GM18909 (cell line): ENCODE data around the gene KIRREL3.

Source experiments
- ATAC-seq: cut with Tn5 transposase; IDR thresholded peaks from one replicate; pipeline ENCODE4 v1.9.1; 2021; ENCODE audit warnings: mild to moderate bottlenecking; ENCODE audit not compliant: unreplicated experiment, poor library complexity

KIRREL3 gene

GRCh38 chr11:126597041-126597440 is 403.5 kb downstream of the KIRREL3 start:
- no peak for ATAC-seq

- no peak for ATAC-seq
Observed at GRCh38 chr11:126596474-126596873, 404.1 kb downstream of the KIRREL3 start.

GRCh38 chr11:126595560-126595959 is 405.0 kb downstream of the KIRREL3 start:
- no peak for ATAC-seq

GRCh38 chr11:126594921-126595367 is 405.6 kb downstream of the KIRREL3 start:
- no peak for ATAC-seq

- no peak for ATAC-seq
Observed at GRCh38 chr11:126592496-126593410, 407.8 kb downstream of the KIRREL3 start.

- ATAC-seq: no peak
Observed at GRCh38 chr11:126591966-126592489, 408.5 kb downstream of the KIRREL3 start.

- ATAC-seq: no peak
Observed at GRCh38 chr11:126589492-126589803, 411.1 kb downstream of the KIRREL3 start.

- no peak for ATAC-seq
Observed at GRCh38 chr11:126588630-126589491, 411.7 kb downstream of the KIRREL3 start.

- ATAC-seq: no peak
Observed at GRCh38 chr11:126587541-126587940, 413.0 kb downstream of the KIRREL3 start.

- ATAC-seq: no peak
Observed at GRCh38 chr11:126585774-126586491, 414.6 kb downstream of the KIRREL3 start.

GRCh38 chr11:126585388-126585773 is 415.2 kb downstream of the KIRREL3 start:
- ATAC-seq: no peak

GRCh38 chr11:126583594-126584427 is 416.8 kb downstream of the KIRREL3 start:
- ATAC-seq: no peak

GRCh38 chr11:126583101-126583500 is 417.5 kb downstream of the KIRREL3 start:
- no peak for ATAC-seq

GRCh38 chr11:126581871-126582648 is 418.5 kb downstream of the KIRREL3 start:
- ATAC-seq: no peak

GRCh38 chr11:126578426-126578825 is 422.1 kb downstream of the KIRREL3 start:
- no peak for ATAC-seq

GRCh38 chr11:126578021-126578420 is 422.5 kb downstream of the KIRREL3 start:
- no peak for ATAC-seq

GRCh38 chr11:126575849-126576248 is 424.7 kb downstream of the KIRREL3 start:
- no peak for ATAC-seq

GRCh38 chr11:126573325-126573978 is 427.1 kb downstream of the KIRREL3 start:
- ATAC-seq: no peak
